ENCODE data around the gene FANCC. TPM values are rescaled to one million over a fixed set of nuclear protein-coding genes. Genes with fewer than 3 reads are reported as not detected.

The FANCC gene
- total RNA-seq, 1 donor from 2014 or later = 9.3 TPM

DNA sequence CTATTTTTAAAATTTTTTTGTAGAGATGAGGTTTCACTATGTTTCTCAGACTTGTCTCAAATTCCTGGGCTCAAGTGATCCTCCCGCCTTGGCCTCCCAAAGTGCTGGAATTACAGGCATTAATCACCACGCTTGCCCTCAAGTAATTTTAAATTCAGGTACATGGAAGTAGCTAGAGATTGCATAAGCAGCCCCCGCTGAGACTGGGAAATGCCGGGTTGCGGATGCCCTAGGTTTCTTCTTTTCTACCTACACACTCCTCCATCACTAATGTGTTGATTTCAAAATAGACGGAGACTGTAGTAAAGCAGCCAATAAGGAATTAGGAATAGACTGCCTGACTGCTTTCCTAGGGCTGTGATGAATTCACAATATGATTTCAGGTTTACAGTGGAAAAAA is 202.4 kb downstream of the FANCC start:
- Mint-ChIP-seq H3K4me1 (ENCODE audit: low read depth) (peaks cover 56% of the 10 kb centered on the region), H3K4me3 (ENCODE audit: unreplicated experiment) (no peak overlapping the region), H3K27ac (ENCODE audit: unreplicated experiment) (peak overlapping the region; percentile 78), H3K36me3 (ENCODE audit: low read depth) (peaks cover 7% of the 10 kb centered on the region), H3K9me3 (ENCODE audit: low read depth) (no peaks in the 10 kb centered on the region), H3K27me3 (ENCODE audit: low read depth) (no peaks in the 10 kb centered on the region)
- DNase-seq (ENCODE audit: low spot score) = no peak
- TF ChIP-seq, protein P1, sequence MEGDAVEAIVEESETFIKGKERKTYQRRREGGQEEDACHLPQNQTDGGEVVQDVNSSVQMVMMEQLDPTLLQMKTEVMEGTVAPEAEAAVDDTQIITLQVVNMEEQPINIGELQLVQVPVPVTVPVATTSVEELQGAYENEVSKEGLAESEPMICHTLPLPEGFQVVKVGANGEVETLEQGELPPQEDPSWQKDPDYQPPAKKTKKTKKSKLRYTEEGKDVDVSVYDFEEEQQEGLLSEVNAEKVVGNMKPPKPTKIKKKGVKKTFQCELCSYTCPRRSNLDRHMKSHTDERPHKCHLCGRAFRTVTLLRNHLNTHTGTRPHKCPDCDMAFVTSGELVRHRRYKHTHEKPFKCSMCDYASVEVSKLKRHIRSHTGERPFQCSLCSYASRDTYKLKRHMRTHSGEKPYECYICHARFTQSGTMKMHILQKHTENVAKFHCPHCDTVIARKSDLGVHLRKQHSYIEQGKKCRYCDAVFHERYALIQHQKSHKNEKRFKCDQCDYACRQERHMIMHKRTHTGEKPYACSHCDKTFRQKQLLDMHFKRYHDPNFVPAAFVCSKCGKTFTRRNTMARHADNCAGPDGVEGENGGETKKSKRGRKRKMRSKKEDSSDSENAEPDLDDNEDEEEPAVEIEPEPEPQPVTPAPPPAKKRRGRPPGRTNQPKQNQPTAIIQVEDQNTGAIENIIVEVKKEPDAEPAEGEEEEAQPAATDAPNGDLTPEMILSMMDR (IDR thresholded peaks at IDR 0.05) = no peak

DNA sequence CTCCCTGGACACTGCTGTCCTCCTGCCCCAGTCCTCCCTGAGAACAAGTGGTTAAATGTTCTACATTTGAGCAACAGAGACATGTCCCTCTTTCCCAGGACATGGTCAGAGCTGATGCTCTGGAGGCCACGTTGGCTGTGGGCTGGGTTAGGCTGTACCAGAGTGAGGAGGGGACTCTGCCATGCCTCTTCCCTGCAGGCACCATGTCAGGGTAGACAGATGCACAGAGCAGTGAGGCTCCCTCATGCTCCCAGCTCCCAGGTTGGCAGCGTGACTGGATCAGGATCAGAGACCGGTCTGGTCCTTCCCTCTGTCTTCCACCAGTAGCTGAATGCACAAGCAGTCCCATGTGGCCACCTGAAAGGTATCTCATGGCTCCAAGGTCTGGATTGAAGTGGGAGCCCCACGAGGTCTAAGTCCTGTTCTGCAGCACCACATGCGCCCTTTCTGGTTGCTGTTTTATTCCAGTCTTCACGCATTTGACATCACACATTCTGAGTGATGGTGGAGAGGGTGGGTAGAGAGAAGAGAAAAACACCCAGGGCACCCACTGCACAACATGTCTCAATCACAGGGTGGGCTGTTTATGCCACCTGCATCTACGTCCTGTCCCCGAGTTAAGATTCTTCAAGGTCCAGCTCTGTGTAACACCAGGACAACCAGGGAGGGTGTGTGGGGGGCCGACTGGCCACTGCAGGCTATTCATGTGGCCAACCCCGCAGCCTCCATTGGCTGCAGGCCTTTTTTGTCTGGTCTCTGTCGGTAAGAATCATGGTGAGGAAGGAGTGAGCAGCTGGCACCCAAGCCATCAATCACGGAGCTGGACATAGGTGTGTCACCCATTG is 204.9 kb downstream of the FANCC start:
- TF ChIP-seq, protein P1 (IDR thresholded peaks at IDR 0.05) = no peak
- no peak overlapping the region for H3K27ac Mint-ChIP-seq (ENCODE audit: unreplicated experiment)
- peaks cover 13% of the 10 kb centered on the region for H3K36me3 Mint-ChIP-seq (ENCODE audit: low read depth)
- H3K4me3 Mint-ChIP-seq (ENCODE audit: unreplicated experiment) = no peak overlapping the region
- peaks cover 52% of the 10 kb centered on the region for H3K4me1 Mint-ChIP-seq (ENCODE audit: low read depth)
- H3K9me3 Mint-ChIP-seq (ENCODE audit: low read depth) = no peaks in the 10 kb centered on the region
- no peaks in the 10 kb centered on the region for H3K27me3 Mint-ChIP-seq (ENCODE audit: low read depth)
- no peak for DNase-seq (ENCODE audit: low spot score)

DNA sequence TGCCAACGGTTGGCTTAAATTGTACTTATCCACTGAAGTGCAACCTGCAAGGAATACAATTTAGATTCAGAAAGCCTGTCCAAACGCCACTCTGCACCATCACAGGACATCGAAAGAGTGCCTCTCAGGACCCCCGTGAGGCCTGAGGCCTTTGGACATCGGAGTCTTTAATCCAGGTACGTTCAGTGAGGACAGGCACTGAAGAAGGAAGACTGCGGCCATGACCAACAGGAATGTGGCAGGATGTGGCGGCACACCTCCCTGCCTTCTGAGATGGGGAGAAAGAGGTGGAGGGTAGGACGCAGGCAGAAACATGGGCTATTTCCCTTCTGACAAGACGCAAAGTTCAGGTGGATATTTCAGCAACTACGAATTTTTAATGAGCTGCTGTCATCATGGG is 205.8 kb downstream of the FANCC start:
- H3K27me3 Mint-ChIP-seq (ENCODE audit: low read depth) = no peaks in the 10 kb centered on the region
- H3K36me3 Mint-ChIP-seq (ENCODE audit: low read depth) = peaks cover 14% of the 10 kb centered on the region
- H3K27ac Mint-ChIP-seq (ENCODE audit: unreplicated experiment) = no peak overlapping the region
- H3K4me1 Mint-ChIP-seq (ENCODE audit: low read depth) = peaks cover 52% of the 10 kb centered on the region
- H3K4me3 Mint-ChIP-seq (ENCODE audit: unreplicated experiment) = no peak overlapping the region
- no peaks in the 10 kb centered on the region for H3K9me3 Mint-ChIP-seq (ENCODE audit: low read depth)
- no peak for DNase-seq (ENCODE audit: low spot score)
- TF ChIP-seq, protein P1 (IDR thresholded peaks at IDR 0.05) = no peak

DNA sequence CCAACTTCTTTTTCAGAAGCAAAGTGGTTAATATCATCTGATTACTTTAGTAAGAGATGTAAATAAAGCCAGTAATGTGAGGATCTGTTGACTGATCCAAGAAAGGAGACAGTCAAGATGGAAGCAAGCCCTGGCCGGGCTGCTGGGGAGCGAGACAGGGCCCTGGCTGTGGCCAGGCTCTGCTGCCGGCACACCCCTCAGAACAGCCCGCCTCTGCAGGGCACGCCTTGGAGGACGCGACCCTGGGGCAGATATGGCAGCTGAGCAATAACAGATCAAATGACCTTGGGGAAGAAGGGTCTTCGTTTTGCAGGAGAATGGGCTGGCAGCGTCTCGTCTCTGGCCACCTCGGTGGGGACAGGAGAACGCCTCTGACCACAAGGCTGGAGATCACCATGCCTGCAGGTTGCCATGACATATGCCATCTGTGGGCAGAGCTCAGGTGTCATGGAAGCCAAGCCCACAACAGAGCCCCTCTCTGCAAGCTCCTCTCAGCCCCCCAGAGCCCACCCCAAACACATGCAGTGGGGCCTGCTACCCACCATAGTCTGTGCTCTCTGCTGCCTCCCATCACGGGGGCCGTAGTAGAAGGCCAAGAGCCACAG is 206.5 kb downstream of the FANCC start:
- DNase-seq (ENCODE audit: low spot score) = no peak
- H3K27me3 Mint-ChIP-seq (ENCODE audit: low read depth) = no peaks in the 10 kb centered on the region
- no peak overlapping the region for H3K27ac Mint-ChIP-seq (ENCODE audit: unreplicated experiment)
- no peaks in the 10 kb centered on the region for H3K9me3 Mint-ChIP-seq (ENCODE audit: low read depth)
- peaks cover 52% of the 10 kb centered on the region for H3K4me1 Mint-ChIP-seq (ENCODE audit: low read depth)
- H3K4me3 Mint-ChIP-seq (ENCODE audit: unreplicated experiment) = no peak overlapping the region
- TF ChIP-seq, protein P1 (IDR thresholded peaks at IDR 0.05) = no peak
- H3K36me3 Mint-ChIP-seq (ENCODE audit: low read depth) = peaks cover 15% of the 10 kb centered on the region

DNA sequence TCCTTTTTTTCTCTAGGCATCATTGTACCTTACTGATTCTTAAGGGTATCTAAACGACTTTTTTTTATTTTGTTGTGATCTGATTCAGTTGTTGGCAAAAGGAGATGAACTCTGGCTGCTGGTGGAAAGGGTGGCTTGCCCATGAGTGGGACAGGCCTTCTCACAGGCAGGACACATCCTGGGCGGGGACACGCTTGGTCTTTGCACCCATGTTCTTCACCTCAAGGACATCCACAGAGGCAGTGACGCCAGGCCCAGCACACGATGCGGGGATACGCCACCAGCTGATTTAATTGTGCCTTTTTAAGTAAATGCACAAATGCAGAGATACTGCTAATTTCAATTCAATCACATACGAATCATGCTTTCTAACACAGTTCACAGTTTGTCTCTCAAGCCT is 208.1 kb downstream of the FANCC start:
- no peak overlapping the region for H3K4me3 Mint-ChIP-seq (ENCODE audit: unreplicated experiment)
- no peak overlapping the region for H3K27ac Mint-ChIP-seq (ENCODE audit: unreplicated experiment)

More for the DNA sequence above, 208.1 kb downstream of the FANCC start:
- DNase-seq (ENCODE audit: low spot score) = no peak
- Mint-ChIP-seq H3K9me3 (ENCODE audit: low read depth) (no peaks in the 10 kb centered on the region), H3K36me3 (ENCODE audit: low read depth) (peaks cover 18% of the 10 kb centered on the region), H3K27me3 (ENCODE audit: low read depth) (no peaks in the 10 kb centered on the region), H3K4me1 (ENCODE audit: low read depth) (peaks cover 49% of the 10 kb centered on the region)
- TF ChIP-seq, protein P1 (IDR thresholded peaks at IDR 0.05) = no peak
